ENCODE data around the gene APOL4.

DNA sequence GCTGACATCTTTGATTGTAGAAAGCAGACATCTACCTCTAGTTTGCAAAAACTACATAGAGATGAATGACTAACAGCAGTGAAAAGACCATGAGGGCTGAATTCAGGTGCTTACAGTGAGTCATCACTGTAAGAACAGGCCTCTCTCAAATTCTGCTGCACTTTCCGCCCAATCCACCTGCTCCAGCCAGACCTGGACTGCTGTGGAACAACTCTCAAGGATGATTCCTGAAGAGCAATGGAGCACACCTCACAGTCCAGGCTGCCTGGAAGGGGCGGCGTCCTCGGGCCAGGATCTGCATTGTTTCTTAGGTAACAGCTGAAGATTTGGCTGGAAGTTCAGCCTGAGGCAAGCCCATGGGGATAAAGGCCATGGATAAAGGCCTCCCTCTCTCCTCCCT lies 22.6 kb upstream of the APOL4 start:
- TF ChIP-seq POLR2AphosphoS5 (IDR thresholded peaks at IDR 0.05; ENCODE audit: low read depth) (no peak), GABPA (IDR thresholded peaks at IDR 0.05; ENCODE audit: low read depth) (no peak)
- TF ChIP-seq, protein P1, sequence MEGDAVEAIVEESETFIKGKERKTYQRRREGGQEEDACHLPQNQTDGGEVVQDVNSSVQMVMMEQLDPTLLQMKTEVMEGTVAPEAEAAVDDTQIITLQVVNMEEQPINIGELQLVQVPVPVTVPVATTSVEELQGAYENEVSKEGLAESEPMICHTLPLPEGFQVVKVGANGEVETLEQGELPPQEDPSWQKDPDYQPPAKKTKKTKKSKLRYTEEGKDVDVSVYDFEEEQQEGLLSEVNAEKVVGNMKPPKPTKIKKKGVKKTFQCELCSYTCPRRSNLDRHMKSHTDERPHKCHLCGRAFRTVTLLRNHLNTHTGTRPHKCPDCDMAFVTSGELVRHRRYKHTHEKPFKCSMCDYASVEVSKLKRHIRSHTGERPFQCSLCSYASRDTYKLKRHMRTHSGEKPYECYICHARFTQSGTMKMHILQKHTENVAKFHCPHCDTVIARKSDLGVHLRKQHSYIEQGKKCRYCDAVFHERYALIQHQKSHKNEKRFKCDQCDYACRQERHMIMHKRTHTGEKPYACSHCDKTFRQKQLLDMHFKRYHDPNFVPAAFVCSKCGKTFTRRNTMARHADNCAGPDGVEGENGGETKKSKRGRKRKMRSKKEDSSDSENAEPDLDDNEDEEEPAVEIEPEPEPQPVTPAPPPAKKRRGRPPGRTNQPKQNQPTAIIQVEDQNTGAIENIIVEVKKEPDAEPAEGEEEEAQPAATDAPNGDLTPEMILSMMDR (IDR thresholded peaks at IDR 0.05; ENCODE audit: insufficient read depth, low read length): no peak
- TF ChIP-seq, protein P2, sequence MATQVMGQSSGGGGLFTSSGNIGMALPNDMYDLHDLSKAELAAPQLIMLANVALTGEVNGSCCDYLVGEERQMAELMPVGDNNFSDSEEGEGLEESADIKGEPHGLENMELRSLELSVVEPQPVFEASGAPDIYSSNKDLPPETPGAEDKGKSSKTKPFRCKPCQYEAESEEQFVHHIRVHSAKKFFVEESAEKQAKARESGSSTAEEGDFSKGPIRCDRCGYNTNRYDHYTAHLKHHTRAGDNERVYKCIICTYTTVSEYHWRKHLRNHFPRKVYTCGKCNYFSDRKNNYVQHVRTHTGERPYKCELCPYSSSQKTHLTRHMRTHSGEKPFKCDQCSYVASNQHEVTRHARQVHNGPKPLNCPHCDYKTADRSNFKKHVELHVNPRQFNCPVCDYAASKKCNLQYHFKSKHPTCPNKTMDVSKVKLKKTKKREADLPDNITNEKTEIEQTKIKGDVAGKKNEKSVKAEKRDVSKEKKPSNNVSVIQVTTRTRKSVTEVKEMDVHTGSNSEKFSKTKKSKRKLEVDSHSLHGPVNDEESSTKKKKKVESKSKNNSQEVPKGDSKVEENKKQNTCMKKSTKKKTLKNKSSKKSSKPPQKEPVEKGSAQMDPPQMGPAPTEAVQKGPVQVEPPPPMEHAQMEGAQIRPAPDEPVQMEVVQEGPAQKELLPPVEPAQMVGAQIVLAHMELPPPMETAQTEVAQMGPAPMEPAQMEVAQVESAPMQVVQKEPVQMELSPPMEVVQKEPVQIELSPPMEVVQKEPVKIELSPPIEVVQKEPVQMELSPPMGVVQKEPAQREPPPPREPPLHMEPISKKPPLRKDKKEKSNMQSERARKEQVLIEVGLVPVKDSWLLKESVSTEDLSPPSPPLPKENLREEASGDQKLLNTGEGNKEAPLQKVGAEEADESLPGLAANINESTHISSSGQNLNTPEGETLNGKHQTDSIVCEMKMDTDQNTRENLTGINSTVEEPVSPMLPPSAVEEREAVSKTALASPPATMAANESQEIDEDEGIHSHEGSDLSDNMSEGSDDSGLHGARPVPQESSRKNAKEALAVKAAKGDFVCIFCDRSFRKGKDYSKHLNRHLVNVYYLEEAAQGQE (IDR thresholded peaks at IDR 0.05; ENCODE audit: insufficient replicate concordance, low read depth): no peak

Measured in HL-60 (cell line).